ENCODE measurements around the gene CEMIP. TPM values are rescaled to one million over a fixed set of nuclear protein-coding genes. Genes with fewer than 3 reads are reported as not detected.

Gene CEMIP
- total and polyA plus RNA-seq, 2 of the 8 experiments (the other 6 are each of a cell fraction or from before 2014, with no cell fraction given) = 0.11 to 0.60 TPM

DNA sequence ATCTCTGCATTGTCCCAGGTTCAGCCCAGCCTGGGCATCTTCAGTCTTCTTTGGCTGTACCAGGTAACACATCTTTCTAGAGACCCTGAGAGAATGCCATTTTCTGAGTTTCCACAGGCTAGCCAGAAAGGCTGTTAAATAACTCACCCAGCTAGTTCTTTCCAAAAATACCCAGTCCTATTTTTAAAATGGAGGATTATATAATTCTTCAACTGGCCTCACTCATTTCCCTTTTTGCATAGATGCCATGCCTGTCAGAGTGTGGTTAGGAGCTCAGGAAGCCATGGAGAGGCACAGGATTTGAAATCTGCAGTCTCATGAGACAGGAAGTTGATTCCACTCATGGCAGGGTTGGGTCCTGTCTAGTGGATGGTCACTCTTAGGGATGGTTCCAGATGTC is 39.8 kb downstream of the CEMIP start (continued):
- TF ChIP-seq RXRA (IDR thresholded peaks at IDR 0.05; ENCODE audit: insufficient read depth, low read depth, low read length) (no peak), TAF7 (optimal IDR thresholded peaks at IDR 0.05; ENCODE audit: borderline replicate concordance, low read depth, low read length) (no peak)
- TF ChIP-seq, protein P1, sequence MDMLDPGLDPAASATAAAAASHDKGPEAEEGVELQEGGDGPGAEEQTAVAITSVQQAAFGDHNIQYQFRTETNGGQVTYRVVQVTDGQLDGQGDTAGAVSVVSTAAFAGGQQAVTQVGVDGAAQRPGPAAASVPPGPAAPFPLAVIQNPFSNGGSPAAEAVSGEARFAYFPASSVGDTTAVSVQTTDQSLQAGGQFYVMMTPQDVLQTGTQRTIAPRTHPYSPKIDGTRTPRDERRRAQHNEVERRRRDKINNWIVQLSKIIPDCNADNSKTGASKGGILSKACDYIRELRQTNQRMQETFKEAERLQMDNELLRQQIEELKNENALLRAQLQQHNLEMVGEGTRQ (IDR thresholded peaks at IDR 0.05; ENCODE audit: low read length) = no peak
